ENCODE results near the gene SLC27A5. TPM values are rescaled to one million over a fixed set of nuclear protein-coding genes. Genes with fewer than 3 reads are reported as not detected.

Gene SLC27A5
- total and polyA plus RNA-seq, 2 of the 13 experiments (the other 11 are each of a cell fraction or from before 2014, with no cell fraction given), result 30.3 to 40.2 TPM

- TF ChIP-seq DMTF1 (CRISPR knock-in tag; IDR thresholded peaks at IDR 0.05), result no peak
- 0 out of 2 replicates have a peak, but pooled peaks have one; percentile 19 for TF ChIP-seq BHLHE40 (IDR thresholded peaks at IDR 0.05; ENCODE audit: low read length)
- TF ChIP-seq PTBP1 (IDR thresholded peaks at IDR 0.05; ENCODE audit: low read depth, low read length, poor library complexity, severe bottlenecking), result no peak
- TF ChIP-seq RBFOX2 (IDR thresholded peaks at IDR 0.05; ENCODE audit: low read depth, low read length), result peak; percentile 99
- TF ChIP-seq NFE2L1 (CRISPR knock-in tag; IDR thresholded peaks at IDR 0.05; ENCODE audit: borderline replicate concordance), result no peak
- no peak; the same call in 1 of the 2 replicates for TF ChIP-seq ZMYM4 (CRISPR knock-in tag; IDR thresholded peaks at IDR 0.05)
- no peak for TF ChIP-seq NFIC (IDR thresholded peaks at IDR 0.05; ENCODE audit: low read length)
- TF ChIP-seq FOXC1 (CRISPR knock-in tag; IDR thresholded peaks at IDR 0.05; ENCODE audit: borderline replicate concordance), result no peak; the same call in 1 of the 2 replicates
- TF ChIP-seq FIP1L1 (IDR thresholded peaks at IDR 0.05; ENCODE audit: borderline replicate concordance, insufficient read depth, low read depth, low read length), result no peak
- no peak for TF ChIP-seq HMGA1 (CRISPR knock-in tag; conservative IDR thresholded peaks at IDR 0.05)
- TF ChIP-seq BCL3 (CRISPR knock-in tag; IDR thresholded peaks at IDR 0.05), result peak; percentile 52; the same call in 1 of the 2 replicates
- peak; percentile 58 for TF ChIP-seq RFXAP (CRISPR knock-in tag; IDR thresholded peaks at IDR 0.05; ENCODE audit: borderline replicate concordance)
- no peak for TF ChIP-seq KMT2B (CRISPR knock-in tag; IDR thresholded peaks at IDR 0.05)
- no peak for TF ChIP-seq E2F2 (CRISPR knock-in tag; IDR thresholded peaks at IDR 0.05; ENCODE audit: borderline replicate concordance)
- TF ChIP-seq ARID3A (IDR thresholded peaks at IDR 0.05; ENCODE audit: low read depth, low read length), result peak; percentile 19; the same call in 1 of the 2 replicates
- peak; percentile 36 for TF ChIP-seq RXRA (CRISPR knock-in tag; IDR thresholded peaks at IDR 0.05)
- TF ChIP-seq SRF (IDR thresholded peaks at IDR 0.05; ENCODE audit: low read depth, low read length), result no peak
- no peak; the same call in 1 of the 2 replicates for TF ChIP-seq ZNF83 (CRISPR knock-in tag; IDR thresholded peaks at IDR 0.05; ENCODE audit: borderline replicate concordance)
- TF ChIP-seq ZNF780A (CRISPR knock-in tag; IDR thresholded peaks at IDR 0.05), result no peak
These were observed 32.2 kb upstream of the SLC27A5 start, which contains the start of gene TRIM28 (continued) for GRCh38 chr19:58543826-58544590.

Data from HepG2 (cell line).